Adrenal gland (tissue), 5 donors: ENCODE results near the gene ZBTB40.

Source experiments
- POLR2A ChIP-seq, 2 donors: fragments of 450-650 bp; IDR thresholded peaks; one replicate each; pipeline ENCODE4 v1.6.1; 2017; ENCODE audit warnings: antibody characterized with exemption in 2 of 2, mild to moderate bottlenecking in 2 of 2, moderate library complexity in 1 of 2
- TF ChIP-seq, protein P1 (sequence below), 6 experiments: fragments of 450-650 bp in 4 of 6; fragments of 200-600 bp in 2 of 6; sonication (generic) in 1 of 6; IDR thresholded peaks; 1 replicate in 5 of 6; 2 replicates in 1 of 6; pipeline versions ENCODE4 v1.5.1 to v1.8.0; 2016 to 2021; ENCODE audit warnings: antibody characterized with exemption in 6 of 6, mild to moderate bottlenecking in 2 of 6, moderate library complexity in 1 of 6
- donor health status: DM: no; HTN: no; CAD: no.

DNA sequence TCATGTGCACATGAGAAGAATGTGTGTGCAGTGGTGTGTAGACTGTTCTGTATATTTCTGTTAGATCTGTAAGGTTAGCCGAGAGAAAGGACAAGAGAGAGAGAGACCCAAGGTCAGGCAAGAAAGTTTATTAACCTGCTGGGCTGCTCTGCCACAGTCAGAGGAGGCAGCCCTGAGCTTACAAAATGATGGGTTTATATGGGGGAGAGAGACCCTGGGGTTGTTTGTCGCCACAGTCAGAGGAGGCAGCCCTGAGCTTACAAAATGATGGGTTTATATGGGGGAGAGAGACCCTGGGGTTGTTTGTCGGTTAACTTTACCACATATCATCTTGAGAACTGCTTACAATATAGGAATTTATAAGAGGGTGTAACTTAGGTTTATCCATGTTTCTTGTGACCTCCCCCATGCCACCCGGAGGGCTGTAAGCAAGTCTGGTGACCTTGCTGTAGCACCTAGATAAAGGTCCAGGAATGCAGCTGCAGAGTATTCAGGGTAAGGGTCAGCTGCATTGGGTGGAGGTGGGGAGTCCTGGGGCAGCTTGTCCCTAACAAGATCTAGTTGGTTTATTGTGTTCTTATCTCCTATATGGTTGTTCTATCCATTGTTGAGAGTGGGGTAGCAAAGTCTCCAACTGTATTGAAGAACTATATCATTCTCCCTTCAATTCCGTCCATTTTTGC lies 9.3 kb upstream of the ZBTB40 start:
- TF ChIP-seq, protein P1, sequence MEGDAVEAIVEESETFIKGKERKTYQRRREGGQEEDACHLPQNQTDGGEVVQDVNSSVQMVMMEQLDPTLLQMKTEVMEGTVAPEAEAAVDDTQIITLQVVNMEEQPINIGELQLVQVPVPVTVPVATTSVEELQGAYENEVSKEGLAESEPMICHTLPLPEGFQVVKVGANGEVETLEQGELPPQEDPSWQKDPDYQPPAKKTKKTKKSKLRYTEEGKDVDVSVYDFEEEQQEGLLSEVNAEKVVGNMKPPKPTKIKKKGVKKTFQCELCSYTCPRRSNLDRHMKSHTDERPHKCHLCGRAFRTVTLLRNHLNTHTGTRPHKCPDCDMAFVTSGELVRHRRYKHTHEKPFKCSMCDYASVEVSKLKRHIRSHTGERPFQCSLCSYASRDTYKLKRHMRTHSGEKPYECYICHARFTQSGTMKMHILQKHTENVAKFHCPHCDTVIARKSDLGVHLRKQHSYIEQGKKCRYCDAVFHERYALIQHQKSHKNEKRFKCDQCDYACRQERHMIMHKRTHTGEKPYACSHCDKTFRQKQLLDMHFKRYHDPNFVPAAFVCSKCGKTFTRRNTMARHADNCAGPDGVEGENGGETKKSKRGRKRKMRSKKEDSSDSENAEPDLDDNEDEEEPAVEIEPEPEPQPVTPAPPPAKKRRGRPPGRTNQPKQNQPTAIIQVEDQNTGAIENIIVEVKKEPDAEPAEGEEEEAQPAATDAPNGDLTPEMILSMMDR (IDR thresholded peaks at IDR 0.05): no peak
- TF ChIP-seq POLR2A (IDR thresholded peaks at IDR 0.05): no peak
